ENCODE results near the gene GOT2. TPM values are rescaled to one million over a fixed set of nuclear protein-coding genes. Genes with fewer than 3 reads are reported as not detected.
A peak's percentile ranks its signal among the peaks of the same experiment; 100 is the strongest.

Gene GOT2
- total and polyA plus RNA-seq, 4 donors = 29.4 to 56.6 (median 38.2) TPM

- DNase-seq (no peak), ATAC-seq (ENCODE audit: insufficient read depth, low FRiP score) (no peak)
- Histone ChIP-seq H3K4me3 (no peak overlapping the region), H3K27ac (ENCODE audit: low read depth in 1 of 2, low read length in 1 of 2) (no peak overlapping the region), H3K9me3 (ENCODE audit: control insufficient read depth in 4 of 4, insufficient read depth in 3 of 4, low read length in 3 of 4) (no peaks in the 10 kb centered on the region), H3K36me3 (ENCODE audit: control insufficient read depth in 4 of 4, insufficient read depth in 4 of 4, low read length in 4 of 4) (peaks cover 16 to 41% (median 33%) of the 10 kb centered on the region in 4 donors), H3K27me3 (ENCODE audit: control insufficient read depth in 3 of 3, insufficient read depth in 3 of 3, low read length in 2 of 3) (no peaks in the 10 kb centered on the region), H3K9ac (ENCODE audit: insufficient read depth in 1 of 2, low read length in 2 of 2) (no peak overlapping the region), H3K4me1 (ENCODE audit: control insufficient read depth in 5 of 5, insufficient read depth in 5 of 5, low read length in 5 of 5) (no peaks in the 10 kb centered on the region)
- 93 to 94% methylated on average over 13 of the region's 13 CpGs for WGBS, 2 donors
- no peak for TF ChIP-seq CTCF (IDR thresholded peaks at IDR 0.05; ENCODE audit: control extremely low read depth, extremely low read depth)
Measured at GRCh38 chr16:58717994-58718393, 16.1 kb downstream of the GOT2 start.

- H3K4me3 ChIP-seq = no peak overlapping the region
- H3K27ac ChIP-seq (ENCODE audit: low read depth in 1 of 2, low read length in 1 of 2) = no peak overlapping the region
- ATAC-seq (ENCODE audit: insufficient read depth, low FRiP score) (peak; percentile 19), DNase-seq (no peak)
- H3K4me1 ChIP-seq (ENCODE audit: control insufficient read depth in 5 of 5, insufficient read depth in 5 of 5, low read length in 5 of 5) = no peaks in the 10 kb centered on the region
- no peaks in the 10 kb centered on the region for H3K27me3 ChIP-seq (ENCODE audit: control insufficient read depth in 3 of 3, insufficient read depth in 3 of 3, low read length in 2 of 3)
- no peak for TF ChIP-seq CTCF (IDR thresholded peaks at IDR 0.05; ENCODE audit: control extremely low read depth, extremely low read depth)
- H3K36me3 ChIP-seq (ENCODE audit: control insufficient read depth in 4 of 4, insufficient read depth in 4 of 4, low read length in 4 of 4) = peaks cover 16 to 44% (median 31%) of the 10 kb centered on the region in 4 donors
- no peak overlapping the region for H3K9ac ChIP-seq (ENCODE audit: insufficient read depth in 1 of 2, low read length in 2 of 2)
- 90 to 91% methylated on average over 8 of the region's 8 CpGs for WGBS, 2 donors
- H3K9me3 ChIP-seq (ENCODE audit: control insufficient read depth in 4 of 4, insufficient read depth in 3 of 4, low read length in 3 of 4) = no peaks in the 10 kb centered on the region
Measured at GRCh38 chr16:58716468-58716867, 17.6 kb downstream of the GOT2 start.

GRCh38 chr16:58713742-58714141 lies 20.4 kb downstream of the GOT2 start:
- ATAC-seq (ENCODE audit: insufficient read depth, low FRiP score) = no peak
- no peak for TF ChIP-seq CTCF (IDR thresholded peaks at IDR 0.05; ENCODE audit: control extremely low read depth, extremely low read depth)
- Histone ChIP-seq H3K27ac (ENCODE audit: low read depth in 1 of 2, low read length in 1 of 2) (no peak overlapping the region), H3K27me3 (ENCODE audit: control insufficient read depth in 3 of 3, insufficient read depth in 3 of 3, low read length in 2 of 3) (no peaks in the 10 kb centered on the region), H3K4me3 (no peak overlapping the region), H3K9me3 (ENCODE audit: control insufficient read depth in 4 of 4, insufficient read depth in 3 of 4, low read length in 3 of 4) (no peaks in the 10 kb centered on the region), H3K9ac (ENCODE audit: insufficient read depth in 1 of 2, low read length in 2 of 2) (no peak overlapping the region), H3K36me3 (ENCODE audit: control insufficient read depth in 4 of 4, insufficient read depth in 4 of 4, low read length in 4 of 4) (peaks cover 12 to 39% (median 26%) of the 10 kb centered on the region in 4 donors), H3K4me1 (ENCODE audit: control insufficient read depth in 5 of 5, insufficient read depth in 5 of 5, low read length in 5 of 5) (no peaks in the 10 kb centered on the region)
- 96 to 98% methylated on average over 1 of the region's 1 CpG for WGBS, 2 donors
- no peak for DNase-seq

- no peak for TF ChIP-seq CTCF (IDR thresholded peaks at IDR 0.05; ENCODE audit: control extremely low read depth, extremely low read depth)
- no peak for ATAC-seq (ENCODE audit: insufficient read depth, low FRiP score)
- Histone ChIP-seq H3K27ac (ENCODE audit: low read depth in 1 of 2, low read length in 1 of 2) (no peak overlapping the region), H3K9ac (ENCODE audit: insufficient read depth in 1 of 2, low read length in 2 of 2) (no peak overlapping the region), H3K4me3 (no peak overlapping the region), H3K36me3 (ENCODE audit: control insufficient read depth in 4 of 4, insufficient read depth in 4 of 4, low read length in 4 of 4) (peaks cover 15 to 38% (median 22%) of the 10 kb centered on the region in 4 donors), H3K4me1 (ENCODE audit: control insufficient read depth in 5 of 5, insufficient read depth in 5 of 5, low read length in 5 of 5) (no peaks in the 10 kb centered on the region), H3K9me3 (ENCODE audit: control insufficient read depth in 4 of 4, insufficient read depth in 3 of 4, low read length in 3 of 4) (peaks cover 0 to 2% (median 0%) of the 10 kb centered on the region in 4 donors), H3K27me3 (ENCODE audit: control insufficient read depth in 3 of 3, insufficient read depth in 3 of 3, low read length in 2 of 3) (no peaks in the 10 kb centered on the region)
- DNase-seq = no peak
- 96% methylated on average over 7 of the region's 7 CpGs for WGBS, 2 donors
Measured at GRCh38 chr16:58709333-58709732, 24.8 kb downstream of the GOT2 start.

Measured in lung (tissue), 12 donors.